Urothelium cell line (cell line): ENCODE data around the gene RPL10.
A peak's percentile ranks its signal among the peaks of the same experiment; 100 is the strongest.

Experiments
- DNase-seq: peaks from one replicate; pipeline ENCODE4 v3.0.0; 2011; ENCODE audit warnings: low spot score, mixed read lengths
- FAIRE-seq: peaks from 2 replicates; lab custom pipeline; 2011; peaks lifted over from hg19 to GRCh38; lab: Jason Lieb, UNC

The RPL10 gene

GRCh38 chrX:154443992-154444754, 46.0 kb downstream of the RPL10 start, which contains the start of gene FAM50A:
Gene FAM50A (plus strand): TSS chrX:154444141. CDS start chrX:154444236, 95 bp downstream.
- peak; percentile 88 for DNase-seq
- FAIRE-seq, result no peak

GRCh38 chrX:154444755-154445246, 46.6 kb downstream of the RPL10 start:
- no peak for DNase-seq
- FAIRE-seq, result no peak

- no peak for DNase-seq
- no peak for FAIRE-seq
Observed at GRCh38 chrX:154445776-154446175, 47.6 kb downstream of the RPL10 start.

GRCh38 chrX:154446430-154446829, 48.3 kb downstream of the RPL10 start:
- DNase-seq, result no peak
- FAIRE-seq, result no peak

GRCh38 chrX:154448484-154448883, 50.3 kb downstream of the RPL10 start:
- DNase-seq, result no peak
- no peak for FAIRE-seq

- FAIRE-seq (no peak), DNase-seq (no peak)
Observed at GRCh38 chrX:154449618-154450017, 51.4 kb downstream of the RPL10 start.

GRCh38 chrX:154450312-154450711, 52.1 kb downstream of the RPL10 start:
- no peak for FAIRE-seq

More at GRCh38 chrX:154450312-154450711, 52.1 kb downstream of the RPL10 start:
- no peak for DNase-seq
